GM19328 (cell line): Measurements from ENCODE around the gene OR8B8.
"Not testable (repeated sequence)": the region's sequence is repeated elsewhere in the genome, so short reads cannot be mapped to it uniquely, and the experiment has no call there.

Experiments
- ATAC-seq: cut with Tn5 transposase; IDR thresholded peaks from one replicate; pipeline ENCODE4 v1.9.1; 2021; ENCODE audit warnings: mild to moderate bottlenecking, moderate library complexity; ENCODE audit not compliant: unreplicated experiment

OR8B8 gene

GRCh38 chr11:124442442-124442841 lies 3.1 kb downstream of the OR8B8 start:
- ATAC-seq, result no peak

DNA sequence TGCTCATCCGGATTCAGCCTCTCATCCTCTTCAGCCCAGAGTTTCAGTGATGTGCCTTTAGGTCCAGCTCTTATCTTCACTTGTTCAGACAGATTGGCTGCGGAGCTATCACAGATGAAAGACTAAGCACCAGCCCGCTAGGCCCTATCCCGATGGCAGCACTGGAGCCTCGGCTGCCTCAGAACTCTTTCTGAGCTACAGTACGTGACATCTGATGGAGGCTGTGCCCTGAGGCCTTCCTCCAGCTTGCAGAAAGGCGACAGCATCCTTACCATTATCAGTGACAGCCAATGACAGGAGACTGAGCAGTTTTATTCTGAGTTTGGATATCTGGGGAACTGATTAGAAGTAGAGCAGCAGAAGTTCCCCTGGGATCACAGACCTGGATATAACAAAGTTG lies 4.0 kb downstream of the OR8B8 start:
- no peak for ATAC-seq

GRCh38 chr11:124441081-124441480 lies 4.4 kb downstream of the OR8B8 start:
- ATAC-seq, result no peak

DNA sequence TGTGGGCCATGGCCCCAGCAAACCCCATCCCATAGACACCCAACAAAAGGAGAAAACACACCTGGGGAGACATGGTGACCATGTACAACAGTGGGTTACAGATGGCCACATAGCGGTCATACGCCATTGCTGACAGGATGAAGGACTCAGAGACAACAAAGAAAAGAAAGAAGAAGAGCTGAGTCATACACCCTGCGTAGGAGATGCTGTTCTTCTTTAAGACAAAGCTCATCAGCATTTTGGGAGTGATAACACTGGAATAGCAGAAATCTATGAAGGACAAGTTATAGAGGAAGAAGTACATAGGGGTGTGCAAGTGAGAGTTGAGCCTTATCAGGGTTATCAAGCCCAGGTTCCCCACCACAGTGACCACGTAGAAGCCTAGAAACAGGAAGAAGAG lies 4.9 kb downstream of the OR8B8 start:
- no peak for ATAC-seq

GRCh38 chr11:124434699-124435098 lies 10.8 kb downstream of the OR8B8 start:
- ATAC-seq, result no peak

DNA sequence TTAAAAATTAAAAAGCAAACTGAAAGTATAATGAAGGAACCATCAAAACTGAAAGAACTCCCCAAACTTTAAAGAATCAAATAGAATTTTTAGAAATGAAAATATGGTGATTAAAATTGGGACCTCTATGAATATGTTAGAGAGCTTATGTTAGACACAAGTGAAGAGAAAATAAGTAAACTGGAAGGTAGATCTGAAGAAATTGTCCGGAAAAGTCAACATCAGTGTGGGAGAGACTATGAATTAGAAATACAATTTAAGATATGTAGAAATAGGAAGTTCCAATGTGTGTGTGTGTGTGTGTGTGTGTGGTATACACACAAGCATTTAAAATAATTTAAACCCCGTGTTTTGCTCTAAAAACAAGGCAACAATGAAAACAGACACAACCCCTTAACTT lies 15.9 kb downstream of the OR8B8 start:
- no peak for ATAC-seq

- ATAC-seq, result no peak
Observed at GRCh38 chr11:124424384-124424921, 21.0 kb downstream of the OR8B8 start, which contains the start of gene OR8B4. Gene OR8B4 (minus strand): TSS chr11:124424871. CDS start chr11:124424871, 0 bp downstream.

GRCh38 chr11:124421043-124421442 lies 24.5 kb downstream of the OR8B8 start:
- ATAC-seq, result no peak

DNA sequence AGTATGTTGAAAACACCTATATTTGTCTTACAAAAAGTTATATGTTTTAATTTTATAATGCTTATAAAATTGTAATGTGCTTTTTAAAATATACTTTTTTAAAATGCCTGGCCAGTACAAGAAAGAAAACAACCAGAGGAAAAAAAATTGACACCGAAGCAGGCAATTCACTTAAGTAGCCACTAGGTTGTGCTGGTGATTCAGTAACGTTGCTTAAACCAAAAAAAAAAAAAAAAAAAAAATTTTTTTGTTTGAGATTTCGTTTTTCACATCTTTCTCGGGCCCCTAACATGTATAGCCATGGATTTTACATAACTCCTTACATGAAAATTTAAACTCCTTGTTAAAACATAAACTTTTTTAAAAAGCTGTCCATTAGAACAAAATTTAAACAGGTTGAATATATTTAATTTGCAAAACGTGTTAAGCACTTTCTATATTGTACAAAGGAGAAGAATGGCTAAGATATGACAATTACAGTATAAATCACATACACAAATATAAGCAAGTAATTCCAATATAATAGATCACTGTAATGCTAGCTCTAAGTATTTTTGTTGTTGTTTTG lies 30.1 kb downstream of the OR8B8 start:
- no peak for ATAC-seq

- no peak for ATAC-seq
Observed at GRCh38 chr11:124409906-124410305, 35.6 kb downstream of the OR8B8 start.

- ATAC-seq, result no peak
Observed at GRCh38 chr11:124405581-124405980, 39.9 kb downstream of the OR8B8 start.

GRCh38 chr11:124403186-124403585 lies 42.3 kb downstream of the OR8B8 start:
- ATAC-seq, result not testable (repeated sequence)

- no peak for ATAC-seq
Observed at GRCh38 chr11:124402326-124402922, 43.1 kb downstream of the OR8B8 start.

DNA sequence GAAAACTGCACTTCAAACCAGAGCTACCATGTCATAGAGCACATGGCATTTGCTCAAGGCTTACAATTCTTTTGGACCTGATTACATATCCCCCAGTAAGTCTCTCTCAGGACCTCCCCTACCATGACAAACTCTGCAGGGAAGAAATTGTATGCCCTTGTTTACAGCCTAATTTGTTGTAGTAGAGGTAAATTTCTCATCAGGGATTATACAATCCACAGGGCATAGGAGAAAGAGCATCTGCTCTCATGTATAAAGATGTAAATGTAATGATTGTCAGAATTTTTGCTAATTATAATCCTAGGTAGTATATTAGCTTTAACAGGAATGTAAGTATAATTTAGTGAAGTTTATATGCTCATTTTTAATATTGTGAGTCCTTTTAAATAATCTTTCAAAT lies 46.6 kb downstream of the OR8B8 start, which contains the start of gene OR8B3:
TSS of gene OR8B3 (minus strand) at position 101 of the 400 bp plus-strand sequence. CDS start 1,673 bp downstream, outside the sequence.
- no peak for ATAC-seq

- ATAC-seq, result not testable (repeated sequence)
Observed at GRCh38 chr11:124396847-124397246, 48.6 kb downstream of the OR8B8 start.

DNA sequence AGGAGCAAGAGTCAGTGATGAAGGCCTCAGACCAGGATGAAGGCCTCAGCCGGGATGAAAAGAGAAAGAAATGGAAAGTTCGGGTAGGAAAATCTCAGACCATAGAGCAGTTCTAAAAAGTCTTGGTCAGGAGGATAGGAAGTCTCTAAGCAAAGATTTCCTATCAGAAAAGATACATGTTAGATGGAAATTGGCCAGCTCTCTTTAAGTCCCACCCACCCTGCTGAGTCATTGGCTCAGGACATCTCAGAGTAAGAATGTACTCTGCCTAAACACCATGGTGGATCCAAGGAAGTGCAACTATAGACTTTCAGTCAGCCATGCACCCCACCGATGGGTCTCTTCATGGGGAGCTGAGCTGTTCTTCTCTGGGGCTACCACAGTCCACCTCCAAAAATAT lies 51.1 kb downstream of the OR8B8 start:
- no peak for ATAC-seq
